Psoas muscle (tissue), 8 donors: ENCODE measurements around the gene VPS13D. TPM values are rescaled to one million over a fixed set of nuclear protein-coding genes. Genes with fewer than 3 reads are reported as not detected.
"Not testable (repeated sequence)": the region's sequence is repeated elsewhere in the genome, so short reads cannot be mapped to it uniquely, and the experiment has no call there.

Source experiments
- ATAC-seq, 4 donors: fragments of 200-7000 bp; cut with Tn5 transposase; one replicate each; pipeline ENCODE4 v1.9.1; 2020; ENCODE audit warnings: moderate library complexity in 3 of 4, mild to moderate bottlenecking in 2 of 4
- DNase-seq, 2 donors: peaks; one replicate each; pipeline ENCODE4 v3.0.0-alpha.2; 2020
- H3K27ac ChIP-seq: fragments of 200-600 bp; one replicate; pipeline ENCODE4 v1.8.0; 2022
- H3K27me3 ChIP-seq, 3 donors: fragments of 200-600 bp in 1 of 3; one replicate each; pipeline versions ENCODE4 v1.6.1 to v1.8.0; 2013 to 2022; ENCODE audit warnings: low read length in 2 of 3, mild to moderate bottlenecking in 2 of 3, moderate library complexity in 1 of 3; ENCODE audit not compliant: insufficient read depth in 3 of 3
- H3K36me3 ChIP-seq, 2 donors: fragments of 200-600 bp in 1 of 2; one replicate each; pipeline versions ENCODE4 v1.6.1 to v1.8.0; 2013 to 2022; ENCODE audit warnings: low read depth in 1 of 2, mild to moderate bottlenecking in 1 of 2, moderate library complexity in 1 of 2; ENCODE audit not compliant: insufficient read depth in 1 of 2
- H3K4me1 ChIP-seq: fragments of 200-600 bp; one replicate; pipeline ENCODE4 v1.8.0; 2022
- H3K4me3 ChIP-seq: fragments of 200-600 bp; one replicate; pipeline ENCODE4 v1.8.0; 2022; ENCODE audit warnings: mild to moderate bottlenecking
- H3K9me3 ChIP-seq: fragments of 200-600 bp; one replicate; pipeline ENCODE4 v1.8.0; 2022
- WGBS, 3 donors: extraction: QIAGEN DNeasy Blood & Tissue Kit; methylation state at CpG; one replicate each; pipeline versions ENCODE4 v1.1.6 to v1.1.7; 2013; 5-methylcytosine and 5-hydroxymethylcytosine counted together
- intact Hi-C, 2 donors: fragments of 100-400 bp; cut with DNase I; formaldehyde crosslinking; loops; one replicate each; pipeline versions ENCODE4 v1.11.0 to v1.14.2; 2022
- polyA plus RNA-seq, 3 donors: library from polyadenylated mRNA; stranded (reverse); fragments of 200-250 nt; gene quantifications; one replicate each; pipeline ENCODE4 v1.2.3, GENCODE V29; 2013
- total RNA-seq, 4 donors: library from RNA; stranded (reverse); fragmentation: NEBNext Ultra II Directional in 2 of 4; extraction: Animal tissue kit (Norgen Biotek cat#: 25700) in 2 of 4; gene quantifications; one replicate each; pipeline versions ENCODE4 v1.2.1 to v1.2.4, GENCODE V29; 2021 to 2023
- TF ChIP-seq, protein P1 (sequence below): fragments of 200-600 bp; IDR thresholded peaks from one replicate; pipeline ENCODE4 v1.8.0; 2022; ENCODE audit warnings: antibody characterized with exemption
- donor health status: healthy with polysubstance abuse.
- donor health status: DM: no; HTN: no; CAD: no; lungs with moderate emphysema.
- donor health status: Bipolar disorder and iron deficiency.
- donor health status: healthy.
- donor health status: DM: yes; HTN: yes; CAD: no.
- donor health status: DM: no; HTN: no; CAD: no.
- donor health status: DM: no; HTN: no; CAD: no.
- donor health status: DM: yes; HTN: yes; CAD: no.

The VPS13D gene
- total and polyA plus RNA-seq, 7 donors: 19.9 to 69.1 (median 45.3) TPM

DNA sequence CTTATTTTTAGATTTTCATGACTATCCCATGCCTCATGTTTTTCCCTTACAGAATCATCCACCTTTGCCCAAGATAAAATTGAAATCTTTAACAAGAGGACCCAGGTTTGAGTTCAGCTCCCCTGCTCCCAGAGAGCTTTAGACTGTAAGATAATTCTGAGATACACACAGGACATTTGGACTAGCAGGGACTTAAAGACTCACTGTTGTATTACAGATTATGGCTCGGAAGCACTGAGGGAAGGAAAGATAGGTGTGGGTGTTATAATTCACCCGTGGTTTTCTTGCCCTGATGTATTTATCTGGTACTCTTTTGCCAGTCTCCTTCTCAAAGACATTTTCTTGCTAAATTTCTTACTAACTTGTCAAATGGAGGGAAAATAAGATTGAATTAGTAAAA lies 238.5 kb downstream of the VPS13D start:
- intact Hi-C loops: no loop called here
- WGBS, 3 donors: 89 to 94% (median 93%) methylated on average over 2 of the region's 2 CpGs
- TF ChIP-seq, protein P1, sequence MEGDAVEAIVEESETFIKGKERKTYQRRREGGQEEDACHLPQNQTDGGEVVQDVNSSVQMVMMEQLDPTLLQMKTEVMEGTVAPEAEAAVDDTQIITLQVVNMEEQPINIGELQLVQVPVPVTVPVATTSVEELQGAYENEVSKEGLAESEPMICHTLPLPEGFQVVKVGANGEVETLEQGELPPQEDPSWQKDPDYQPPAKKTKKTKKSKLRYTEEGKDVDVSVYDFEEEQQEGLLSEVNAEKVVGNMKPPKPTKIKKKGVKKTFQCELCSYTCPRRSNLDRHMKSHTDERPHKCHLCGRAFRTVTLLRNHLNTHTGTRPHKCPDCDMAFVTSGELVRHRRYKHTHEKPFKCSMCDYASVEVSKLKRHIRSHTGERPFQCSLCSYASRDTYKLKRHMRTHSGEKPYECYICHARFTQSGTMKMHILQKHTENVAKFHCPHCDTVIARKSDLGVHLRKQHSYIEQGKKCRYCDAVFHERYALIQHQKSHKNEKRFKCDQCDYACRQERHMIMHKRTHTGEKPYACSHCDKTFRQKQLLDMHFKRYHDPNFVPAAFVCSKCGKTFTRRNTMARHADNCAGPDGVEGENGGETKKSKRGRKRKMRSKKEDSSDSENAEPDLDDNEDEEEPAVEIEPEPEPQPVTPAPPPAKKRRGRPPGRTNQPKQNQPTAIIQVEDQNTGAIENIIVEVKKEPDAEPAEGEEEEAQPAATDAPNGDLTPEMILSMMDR: no peak
- Histone ChIP-seq H3K36me3 (no peaks in the 10 kb centered on the region), H3K4me3 (no peak overlapping the region), H3K9me3 (no peaks in the 10 kb centered on the region), H3K27ac (no peak overlapping the region), H3K4me1 (peaks cover 53% of the 10 kb centered on the region), H3K27me3 (no peaks in the 10 kb centered on the region)
- DNase-seq (no peak), ATAC-seq (no peak)

DNA sequence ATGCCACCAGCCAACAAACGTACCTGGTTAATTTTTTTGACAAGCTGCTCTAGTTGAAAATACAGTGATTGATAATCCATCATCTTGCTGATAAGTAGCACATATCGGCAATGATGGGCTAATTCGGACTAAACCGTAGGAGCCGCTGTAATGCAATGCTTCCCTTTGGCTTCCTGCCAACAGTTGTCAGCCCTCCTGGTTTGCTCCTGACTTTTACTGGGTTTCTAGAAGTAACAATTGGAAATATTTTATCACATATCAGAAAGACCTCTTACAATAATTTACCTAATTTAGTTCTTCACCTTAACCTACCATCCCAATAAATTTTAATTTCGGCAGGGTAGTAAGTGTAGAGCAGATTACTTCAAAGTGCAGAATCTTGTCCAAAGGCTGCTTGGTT lies 239.7 kb downstream of the VPS13D start:
- ATAC-seq (no peak), DNase-seq (no peak)
- H3K27me3 ChIP-seq: no peaks in the 10 kb centered on the region
- TF ChIP-seq, protein P1: no peak
- intact Hi-C loops: no loop called here
- peak overlapping the region; percentile 32 for H3K27ac ChIP-seq
- peaks cover 53% of the 10 kb centered on the region for H3K4me1 ChIP-seq
- no peaks in the 10 kb centered on the region for H3K9me3 ChIP-seq
- WGBS, 3 donors: 29 to 39% (median 35%) methylated on average over 6 of the region's 6 CpGs
- H3K4me3 ChIP-seq: no peak overlapping the region
- no peaks in the 10 kb centered on the region for H3K36me3 ChIP-seq

DNA sequence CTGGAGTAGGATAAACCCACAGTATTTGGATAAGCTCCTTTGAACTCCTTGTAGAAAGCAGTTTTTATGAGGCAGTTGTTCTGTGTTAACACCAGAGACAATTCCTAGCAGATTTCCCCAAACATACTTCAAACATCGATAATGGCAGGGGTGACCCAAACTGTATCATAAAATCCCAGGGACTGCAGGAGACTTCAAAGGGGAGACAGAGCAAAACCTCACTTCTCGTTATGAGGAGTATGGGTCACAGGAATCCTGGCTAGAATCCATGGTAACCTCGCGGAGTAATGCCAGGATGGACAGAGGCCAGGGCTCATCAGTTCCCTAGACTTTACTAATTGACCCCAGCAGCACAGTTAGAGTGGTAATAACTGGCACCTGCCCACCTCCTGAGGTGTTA lies 240.2 kb downstream of the VPS13D start:
- intact Hi-C loops: no loop called here
- H3K4me1 ChIP-seq: peaks cover 53% of the 10 kb centered on the region

DNA sequence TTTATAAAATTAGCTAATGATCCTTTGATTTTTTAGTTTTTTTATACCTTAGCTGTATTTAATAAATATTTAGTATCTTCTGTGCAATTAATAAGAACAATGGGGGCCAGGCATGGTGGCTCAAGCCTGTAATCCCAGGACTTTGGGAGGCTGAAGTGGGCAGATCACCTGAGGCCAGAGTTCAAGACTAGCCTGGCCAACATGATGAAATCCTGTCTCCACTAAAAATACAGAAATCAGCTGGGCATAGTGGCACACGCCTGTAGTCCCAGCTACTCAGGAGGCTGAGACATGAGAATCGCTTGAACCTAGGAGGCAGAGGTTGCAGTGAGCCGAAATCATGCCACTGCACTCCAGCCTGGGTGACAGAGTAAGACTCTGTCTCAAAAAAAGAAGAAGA lies 241.1 kb downstream of the VPS13D start:
- peaks cover 61% of the 10 kb centered on the region for H3K4me1 ChIP-seq
- H3K27ac ChIP-seq, H3K36me3 ChIP-seq, DNase-seq, intact Hi-C loops, ATAC-seq, H3K9me3 ChIP-seq, H3K4me3 ChIP-seq, H3K27me3 ChIP-seq: not testable (repeated sequence)
- 78 to 91% (median 83%) methylated on average over 3 of the region's 3 CpGs for WGBS, 3 donors

More for the DNA sequence above, 240.2 kb downstream of the VPS13D start:
- Histone ChIP-seq H3K4me3 (no peak overlapping the region), H3K9me3 (no peaks in the 10 kb centered on the region), H3K27me3 (no peaks in the 10 kb centered on the region), H3K36me3 (no peaks in the 10 kb centered on the region), H3K27ac (peak overlapping the region; percentile 32)
- TF ChIP-seq, protein P1: no peak
- DNase-seq (no peak), ATAC-seq (no peak)
- 17 to 27% (median 17%) methylated on average over 4 of the region's 4 CpGs for WGBS, 3 donors

DNA sequence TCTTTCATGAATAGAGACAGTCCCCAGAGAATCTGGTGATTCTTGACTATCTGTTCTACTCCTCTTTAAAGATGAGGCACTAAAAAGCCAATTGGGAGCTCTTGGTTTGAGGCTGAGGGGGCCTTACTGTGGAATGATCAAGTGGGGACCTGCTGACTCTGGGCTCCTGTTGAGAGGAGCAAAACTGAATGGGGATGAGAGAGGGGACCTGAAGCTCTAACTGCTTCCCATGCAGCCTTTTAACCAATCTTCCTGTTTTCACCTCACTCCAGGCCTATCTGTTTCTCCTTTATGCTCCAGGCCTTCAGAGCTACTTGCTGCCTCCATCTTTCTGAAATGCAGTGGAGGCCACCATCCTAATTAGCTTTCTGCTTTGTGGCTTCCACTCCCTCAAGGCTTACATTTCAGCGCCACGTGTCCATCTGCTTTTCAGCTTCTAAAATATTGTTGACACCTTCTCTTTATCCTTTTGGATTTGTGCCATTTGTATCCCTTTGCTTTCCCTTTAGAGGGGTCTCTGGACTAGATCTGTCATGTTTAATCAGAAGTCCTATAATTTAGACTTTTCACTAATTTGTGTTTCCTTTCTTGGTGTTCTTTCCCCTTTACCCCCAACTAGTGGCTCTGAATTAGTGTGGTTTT lies 242.4 kb downstream of the VPS13D start:
- Histone ChIP-seq H3K9me3 (no peaks in the 10 kb centered on the region), H3K4me3 (no peak overlapping the region), H3K4me1 (peaks cover 74% of the 10 kb centered on the region), H3K27me3 (no peaks in the 10 kb centered on the region), H3K27ac (peak overlapping the region; percentile 79), H3K36me3 (no peaks in the 10 kb centered on the region)
- no peak for ATAC-seq
- WGBS, 3 donors: 67 to 84% (median 74%) methylated on average over 2 of the region's 2 CpGs
- TF ChIP-seq, protein P1: no peak
- intact Hi-C loops: no loop called here
- DNase-seq: no peak
